ENCODE measurements around the gene CATSPER4.
A peak's percentile ranks its signal among the peaks of the same experiment; 100 is the strongest.

CATSPER4 gene

GRCh38 chr1:26164861-26165842 is 25.2 kb upstream of the CATSPER4 start:
- no peak for DNase-seq (ENCODE audit: low read depth)

GRCh38 chr1:26166719-26167281 is 23.6 kb upstream of the CATSPER4 start:
- DNase-seq (ENCODE audit: low read depth), result no peak

- DNase-seq (ENCODE audit: low read depth), result no peak
Observed at GRCh38 chr1:26168410-26169197, 21.8 kb upstream of the CATSPER4 start, which contains the start of gene C1orf232. Gene C1orf232, minus strand, starts transcription at chr1:26168963. Its CDS starts 464 bp downstream, at chr1:26168499.

GRCh38 chr1:26169198-26169554 is 21.2 kb upstream of the CATSPER4 start:
- DNase-seq (ENCODE audit: low read depth), result no peak

- peak; percentile 88 for DNase-seq (ENCODE audit: low read depth)
Observed at GRCh38 chr1:26169669-26170471, 20.5 kb upstream of the CATSPER4 start, which contains the start of gene ZNF593. Gene ZNF593, plus strand, starts transcription at chr1:26169908. Its CDS starts 76 bp downstream, at chr1:26169984.

- no peak for DNase-seq (ENCODE audit: low read depth)
Observed at GRCh38 chr1:26170472-26170821, 20.0 kb upstream of the CATSPER4 start.

GRCh38 chr1:26171084-26172072 is 19.0 kb upstream of the CATSPER4 start, which contains the start of gene ZNF593OS:
Gene ZNF593OS, minus strand, starts transcription at chr1:26171832. Its CDS starts 171 bp downstream, at chr1:26171661.
- no peak for DNase-seq (ENCODE audit: low read depth)

GRCh38 chr1:26175346-26175745 is 15.1 kb upstream of the CATSPER4 start:
- no peak for DNase-seq (ENCODE audit: low read depth)

GRCh38 chr1:26177182-26177684 is 13.2 kb upstream of the CATSPER4 start, which contains the start of gene CNKSR1:
Gene CNKSR1, plus strand, starts transcription at chr1:26177491. Its CDS starts 57 bp downstream, at chr1:26177548.
- no peak for DNase-seq (ENCODE audit: low read depth)

- DNase-seq (ENCODE audit: low read depth), result no peak
Observed at GRCh38 chr1:26180010-26180506, 10.3 kb upstream of the CATSPER4 start.

GRCh38 chr1:26181586-26182382 is 8.6 kb upstream of the CATSPER4 start:
- DNase-seq (ENCODE audit: low read depth), result no peak

GRCh38 chr1:26182383-26182696 is 8.1 kb upstream of the CATSPER4 start:
- DNase-seq (ENCODE audit: low read depth), result no peak

- no peak for DNase-seq (ENCODE audit: low read depth)
Observed at GRCh38 chr1:26184086-26184485, 6.3 kb upstream of the CATSPER4 start.

GRCh38 chr1:26184883-26185282 is 5.5 kb upstream of the CATSPER4 start:
- DNase-seq (ENCODE audit: low read depth), result no peak

GRCh38 chr1:26187882-26188281 is 2.5 kb upstream of the CATSPER4 start:
- no peak for DNase-seq (ENCODE audit: low read depth)

- DNase-seq (ENCODE audit: low read depth), result no peak
Observed at GRCh38 chr1:26188477-26188876, 1.9 kb upstream of the CATSPER4 start.

GRCh38 chr1:26189331-26189730 is 1.1 kb upstream of the CATSPER4 start:
- no peak for DNase-seq (ENCODE audit: low read depth)

GRCh38 chr1:26189751-26190275 is 589 bp upstream of the CATSPER4 start:
- DNase-seq (ENCODE audit: low read depth), result no peak

- no peak for DNase-seq (ENCODE audit: low read depth)
Observed at GRCh38 chr1:26191739-26192138, 1.3 kb downstream of the CATSPER4 start.

Measured in activated T-cell treated with anti-CD3 and anti-CD28 coated beads for 24 hours (primary cell).